NCI-H2081 (cell line): Measurements from ENCODE around the gene LYRM9.
"Not testable (repeated sequence)": the region's sequence is repeated elsewhere in the genome, so short reads cannot be mapped to it uniquely, and the experiment has no call there.

ENCODE experiments used
- DNase-seq, 2 experiments: peaks; one replicate each; lab custom pipeline; 2025; lab: John Stamatoyannopoulos, UW

LYRM9 gene

GRCh38 chr17:27906226-27906580 is 13.0 kb upstream of the LYRM9 start:
- DNase-seq: peak; percentile 5 to 57

DNA sequence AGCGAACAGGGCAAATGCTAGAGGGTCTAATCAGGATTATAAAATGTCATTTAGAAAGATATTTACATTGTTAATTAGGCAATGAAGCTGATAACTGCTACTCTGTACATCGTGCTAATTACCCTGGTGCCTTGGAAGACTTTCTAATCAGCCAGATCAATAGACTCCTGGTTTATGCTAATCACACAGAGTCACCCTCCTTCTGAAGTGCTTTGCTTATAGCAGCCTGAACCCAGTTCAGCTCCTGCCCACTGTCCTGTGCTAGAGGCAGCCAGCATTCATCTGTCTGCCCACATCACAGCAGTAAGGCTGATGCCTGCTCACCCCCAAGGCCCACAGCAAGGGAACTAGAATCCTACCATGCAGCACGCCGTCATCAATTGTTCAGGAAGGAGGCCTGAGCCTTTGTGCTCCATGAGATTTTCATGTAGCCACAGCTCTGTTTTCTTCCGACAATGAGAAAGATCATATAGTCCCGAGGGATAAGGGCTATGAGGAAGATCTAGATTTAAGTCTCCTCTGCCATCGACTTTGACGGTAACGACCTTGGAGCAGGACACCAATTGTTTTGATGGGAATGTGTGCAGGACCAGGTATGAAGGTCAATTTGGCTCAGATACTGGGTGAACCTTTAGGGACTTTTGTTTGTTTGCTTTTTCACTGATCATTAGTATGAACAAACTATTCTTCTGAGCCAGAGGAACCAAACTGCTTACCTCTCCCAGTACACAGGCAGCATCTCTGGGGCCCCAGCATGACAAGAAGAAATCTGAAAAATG is 12.5 kb upstream of the LYRM9 start:
- no peak for DNase-seq

DNA sequence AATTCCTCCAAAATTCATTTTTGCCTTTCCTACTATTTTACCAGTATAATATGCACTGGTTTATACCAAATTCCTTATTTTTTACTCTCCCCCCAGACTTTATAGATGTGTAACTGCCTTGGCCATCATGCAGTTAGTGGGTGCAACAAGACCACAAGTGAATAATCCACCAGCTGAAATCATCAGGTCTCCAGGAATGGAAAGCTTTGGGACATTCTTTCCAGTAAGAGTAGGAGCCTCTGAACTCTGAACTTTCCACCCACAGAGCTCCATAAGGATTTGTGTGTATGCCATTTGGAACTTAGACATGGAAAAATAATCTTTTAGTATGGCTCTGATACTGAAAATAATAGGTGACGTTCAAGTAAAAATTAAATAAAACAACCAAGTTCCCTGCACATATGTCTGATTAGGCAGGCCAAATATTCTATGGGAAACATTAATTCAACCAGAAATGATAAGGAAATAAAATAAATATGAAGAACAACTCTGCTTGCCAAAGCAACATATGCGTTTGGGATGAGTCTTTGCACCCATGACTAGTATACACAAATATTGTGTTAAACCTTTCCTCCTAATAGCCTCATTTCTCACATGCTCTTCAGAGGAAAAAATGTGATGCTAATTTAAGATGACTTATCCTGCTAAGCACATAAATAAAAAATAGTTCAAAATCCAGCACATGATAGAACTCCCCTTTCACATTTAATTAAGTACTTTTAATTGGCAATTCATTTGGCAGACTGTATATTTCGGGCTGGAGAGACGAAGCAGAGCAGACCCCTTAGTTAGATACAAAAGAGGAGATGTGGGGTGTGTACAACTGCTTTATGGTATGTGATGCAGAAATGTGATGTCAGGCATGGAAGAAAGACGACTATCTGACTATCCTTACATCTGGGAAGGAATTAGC is 11.6 kb upstream of the LYRM9 start:
- no peak for DNase-seq

DNA sequence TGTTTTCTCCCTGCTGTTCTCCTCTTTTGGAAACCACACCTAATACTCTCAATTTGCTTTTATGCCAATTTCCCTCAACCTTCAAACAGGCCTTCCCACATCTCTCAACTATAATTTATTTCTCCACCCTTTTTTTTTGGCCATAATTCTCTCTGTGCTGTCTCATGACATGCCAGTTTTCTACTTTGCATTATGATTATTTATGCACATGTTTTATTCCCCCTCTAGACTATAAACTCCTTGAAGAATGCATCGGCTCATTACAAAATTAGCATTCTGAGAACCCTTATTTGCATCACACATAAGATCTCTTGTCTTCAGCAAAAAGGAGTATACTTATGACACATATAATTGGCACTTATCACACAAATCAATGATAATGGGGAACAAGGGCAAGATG is 10.9 kb upstream of the LYRM9 start:
- no peak for DNase-seq

- DNase-seq: no peak
Observed at GRCh38 chr17:27899525-27899924, 6.4 kb upstream of the LYRM9 start.

- DNase-seq: no peak
Observed at GRCh38 chr17:27898096-27898495, 4.9 kb upstream of the LYRM9 start.

GRCh38 chr17:27896701-27897100 is 3.5 kb upstream of the LYRM9 start:
- DNase-seq: no peak

DNA sequence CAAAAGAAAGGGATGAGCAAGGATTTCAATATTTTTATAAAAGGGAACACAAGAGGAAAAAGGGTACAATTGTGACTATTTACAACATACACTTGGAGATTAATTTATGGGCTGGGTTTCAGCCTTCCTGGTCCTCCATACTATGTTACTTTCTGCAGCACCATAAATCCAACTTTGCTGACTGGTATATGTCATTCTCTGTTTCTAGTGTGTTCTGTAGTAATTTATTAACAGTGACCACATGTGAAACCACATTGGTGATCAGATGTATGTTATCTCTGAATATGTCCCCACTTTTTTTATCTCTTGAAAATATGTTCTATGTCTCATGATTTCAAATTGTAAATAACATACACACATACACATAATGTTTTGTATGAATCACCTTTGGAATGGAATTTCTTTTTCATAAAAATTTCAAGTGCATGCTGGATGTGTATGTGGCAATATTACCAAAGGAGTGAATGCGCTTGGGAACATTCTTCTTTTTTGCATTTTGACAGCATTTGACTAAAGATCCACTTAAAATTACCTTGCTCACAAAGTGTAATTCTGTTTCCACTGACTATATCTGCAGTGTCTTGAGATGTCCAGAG is 2.9 kb upstream of the LYRM9 start:
- DNase-seq: no peak

GRCh38 chr17:27895123-27895895 is 2.1 kb upstream of the LYRM9 start:
- DNase-seq: no peak

- DNase-seq: no peak
Observed at GRCh38 chr17:27893841-27894503, 807 bp upstream of the LYRM9 start.

GRCh38 chr17:27892542-27892865 is 661 bp downstream of the LYRM9 start:
- DNase-seq: no peak

DNA sequence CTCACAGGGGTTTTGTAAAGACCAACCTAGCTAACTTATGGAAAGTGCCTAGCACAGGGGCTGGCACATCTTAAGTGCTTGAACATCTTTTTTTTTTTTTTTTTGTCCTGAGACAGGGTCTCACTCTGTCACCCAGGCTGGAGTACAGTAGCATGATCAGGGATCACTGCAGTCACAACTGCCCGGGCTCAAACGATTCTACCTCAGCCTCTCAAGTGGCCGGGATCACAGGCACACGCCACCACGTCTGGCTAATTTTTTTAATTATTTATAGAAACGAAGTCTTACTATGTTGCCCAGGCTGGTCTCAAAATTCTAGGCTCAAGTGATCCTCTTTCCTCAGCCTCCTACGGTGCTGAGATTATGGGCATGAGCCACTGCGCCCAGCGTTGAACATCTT is 1.3 kb downstream of the LYRM9 start:
- DNase-seq: no peak

GRCh38 chr17:27889711-27890251 is 3.4 kb downstream of the LYRM9 start:
- no peak for DNase-seq

GRCh38 chr17:27888945-27889344 is 4.2 kb downstream of the LYRM9 start:
- no peak for DNase-seq

DNA sequence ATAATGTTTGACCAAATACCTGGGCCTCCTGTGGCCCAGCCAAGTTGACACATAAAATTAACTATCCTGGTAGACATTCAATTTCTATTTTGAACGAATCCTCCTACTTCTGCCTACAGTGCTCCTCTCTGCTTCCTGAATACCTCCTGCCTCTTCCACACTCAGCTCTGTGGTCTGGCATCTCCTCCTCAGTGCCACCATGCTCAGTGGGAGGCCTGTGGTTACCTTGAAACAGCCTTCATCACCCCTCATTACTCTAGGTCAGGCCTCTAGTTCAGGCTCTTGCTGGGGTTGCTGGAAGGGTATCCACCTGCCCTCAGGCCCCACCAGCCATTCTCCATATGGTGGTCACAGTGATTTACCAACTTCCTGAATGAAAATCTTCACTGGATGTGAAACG is 5.1 kb downstream of the LYRM9 start:
- DNase-seq: no peak

DNA sequence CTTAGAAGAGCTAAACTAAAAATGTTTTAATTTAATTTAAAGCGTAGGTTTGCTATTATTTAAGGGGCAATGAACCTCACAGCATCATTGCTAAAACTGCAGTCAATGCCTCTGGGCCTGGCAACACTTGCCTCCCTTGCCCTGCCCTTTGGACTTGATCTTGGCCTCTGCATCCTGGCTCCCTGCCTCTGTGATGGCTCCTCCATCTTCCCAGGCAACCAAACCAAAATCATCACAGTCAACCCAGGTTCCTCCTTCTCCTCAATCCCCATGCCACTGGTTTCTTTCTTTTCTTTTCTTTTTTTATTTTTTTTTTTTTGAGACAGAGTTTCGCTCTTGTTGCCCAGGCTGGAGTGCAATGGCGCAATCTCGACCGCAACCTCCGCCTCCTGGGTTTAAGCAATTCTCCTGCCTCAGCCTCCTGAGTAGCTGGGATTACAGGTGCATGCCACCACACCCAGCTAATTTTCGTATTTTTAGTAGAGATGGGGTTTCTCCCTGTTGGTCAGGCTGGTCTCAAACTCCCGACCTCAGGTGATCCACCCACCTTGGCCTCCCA is 6.7 kb downstream of the LYRM9 start:
- DNase-seq: not testable (repeated sequence)

GRCh38 chr17:27882162-27882840 is 10.9 kb downstream of the LYRM9 start:
- DNase-seq: no peak

DNA sequence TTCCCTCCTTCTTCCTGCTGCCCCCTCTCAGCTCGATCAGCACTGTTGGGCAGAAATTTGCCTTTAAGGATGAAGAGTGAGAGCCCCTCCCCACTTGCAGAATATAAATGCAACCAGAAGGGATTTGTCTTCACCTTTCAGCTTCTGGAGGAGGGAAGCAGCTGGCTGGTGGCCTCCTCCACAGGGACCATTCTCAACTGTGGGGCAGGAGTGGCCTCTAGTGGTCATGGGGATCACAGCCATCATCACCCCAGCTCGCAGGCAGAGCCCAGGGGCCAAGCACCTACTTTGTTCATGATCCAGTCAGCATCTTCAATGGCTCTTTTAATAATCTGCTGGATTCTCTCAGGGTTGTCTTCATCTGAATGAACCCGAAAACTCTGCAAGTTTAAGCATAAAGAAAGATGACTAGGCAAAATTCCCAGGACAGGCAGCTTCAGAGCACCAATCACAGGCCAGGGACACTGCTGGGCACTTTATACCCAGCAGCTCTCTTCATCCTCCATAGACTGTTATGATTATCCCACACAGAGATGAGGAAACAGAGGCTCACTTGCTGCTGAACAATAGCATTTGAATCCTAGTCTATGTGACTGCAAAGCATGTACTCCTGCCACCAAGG is 13.1 kb downstream of the LYRM9 start:
- peak; percentile 24 to 30 for DNase-seq

DNA sequence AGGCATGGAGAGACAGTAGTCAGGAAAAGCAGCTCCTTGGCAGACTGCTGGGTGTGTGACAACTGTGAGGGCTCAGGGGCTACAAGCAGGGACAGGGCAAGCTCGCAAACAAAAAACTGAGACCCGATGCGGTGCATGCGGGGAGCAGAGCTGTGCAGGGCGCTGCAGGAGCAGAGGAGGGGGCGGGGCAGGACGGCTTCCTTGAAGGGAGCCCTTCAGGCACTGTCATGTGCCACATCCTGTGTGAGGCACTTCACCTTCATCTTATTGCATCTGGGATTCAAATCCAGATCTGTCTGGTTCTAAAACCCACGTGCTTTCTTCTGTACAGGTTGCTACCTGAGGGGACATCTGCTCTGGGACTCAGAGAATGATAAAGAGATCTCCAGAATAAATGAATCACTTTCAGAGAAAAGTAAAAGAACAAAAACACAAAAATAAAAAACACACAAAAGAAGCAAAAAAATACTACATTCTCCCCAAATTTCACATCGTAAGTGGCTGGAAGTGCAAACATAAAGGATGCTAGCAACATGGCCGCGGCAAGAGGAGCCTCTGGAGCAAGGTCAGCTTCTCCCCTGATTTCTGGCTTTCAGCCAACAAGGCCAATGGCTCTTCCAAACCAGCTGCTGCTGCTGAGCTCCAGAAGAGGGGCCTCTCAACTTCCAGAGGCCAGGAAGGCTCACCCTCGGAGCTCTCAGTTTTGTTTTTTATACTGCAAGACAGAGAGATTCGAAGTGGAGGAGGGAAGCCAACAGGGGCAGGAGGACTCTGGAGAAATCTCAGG is 14.2 kb downstream of the LYRM9 start:
- DNase-seq: no peak
